Prostate gland (tissue), 2 donors: ENCODE measurements around the gene ZNF213.

ENCODE experiments used
- CTCF ChIP-seq, 4 experiments: fragments of 200-600 bp in 2 of 4; fragments of 450-650 bp in 2 of 4; sonication (generic) in 2 of 4; IDR thresholded peaks; 1 replicate in 3 of 4; 2 replicates in 1 of 4; pipeline ENCODE4 v1.5.1; 2016 to 2019; ENCODE audit warnings: antibody characterized with exemption in 4 of 4, mild to moderate bottlenecking in 2 of 4, moderate library complexity in 2 of 4
- POLR2A ChIP-seq: fragments of 450-650 bp; IDR thresholded peaks from one replicate; pipeline ENCODE4 v1.6.1; 2016; ENCODE audit warnings: antibody characterized with exemption, mild to moderate bottlenecking
- POLR2AphosphoS5 ChIP-seq: sonication (generic); formaldehyde crosslinking; IDR thresholded peaks from one replicate; pipeline ENCODE4 v1.6.1; 2017; ENCODE audit warnings: antibody characterized with exemption

- no peak for TF ChIP-seq POLR2A
- no peak for TF ChIP-seq CTCF (IDR thresholded peaks at IDR 0.05)
- no peak for TF ChIP-seq POLR2AphosphoS5
Observed at GRCh38 chr16:3140603-3141427, 6.0 kb downstream of the ZNF213 start.
